CD4-positive, alpha-beta memory T cell (primary cell): ENCODE results near the gene RHOT2. TPM values are rescaled to one million over a fixed set of nuclear protein-coding genes. Genes with fewer than 3 reads are reported as not detected.

Source experiments
- CTCF ChIA-PET: fragments of 350-600 bp; sonication (Branson Sonifier 250); formaldehyde crosslinking; loops from one replicate; lab custom pipeline; 2021; ENCODE audit warnings: inconsistent platforms; ENCODE audit not compliant: partially characterized antibody; lab: Charles Lee
- POLR2A ChIA-PET: fragments of 350-600 bp; sonication (Branson Sonifier 250); formaldehyde crosslinking; loops from one replicate; lab custom pipeline; 2021; ENCODE audit not compliant: partially characterized antibody; lab: Charles Lee
- DNase-seq, 5 donors: peaks; one replicate each; pipeline versions ENCODE4 v3.0.0 to v3.0.0-alpha.2; 2020 to 2022; ENCODE audit warnings: mixed read lengths in 1 of 5
- H3K27ac ChIP-seq: one replicate; pipeline ENCODE4 v1.7.0; 2013; ENCODE audit warnings: low read depth, low read length
- H3K27me3 ChIP-seq: 2 replicates; pipeline ENCODE4 v1.7.0; 2013; ENCODE audit warnings: mild to moderate bottlenecking, low read length, moderate library complexity; ENCODE audit not compliant: insufficient read depth
- H3K36me3 ChIP-seq: 2 replicates; pipeline ENCODE4 v1.7.0; 2013; ENCODE audit warnings: mild to moderate bottlenecking, low read length, moderate library complexity; ENCODE audit not compliant: insufficient read depth
- H3K4me1 ChIP-seq: 2 replicates; pipeline ENCODE4 v1.7.0; 2013; ENCODE audit warnings: mild to moderate bottlenecking, low read length, moderate library complexity; ENCODE audit not compliant: insufficient read depth
- H3K4me3 ChIP-seq, 2 donors: one replicate each; pipeline ENCODE4 v1.7.0; 2013; ENCODE audit warnings: low read length in 2 of 2, mild to moderate bottlenecking in 1 of 2
- H3K9me3 ChIP-seq, 2 donors: one replicate each; pipeline ENCODE4 v1.7.0; 2013; ENCODE audit warnings: low read length in 2 of 2, control low read depth in 1 of 2; ENCODE audit not compliant: control insufficient read depth in 1 of 2
- H3K27ac Mint-ChIP-seq, 7 donors: one replicate each; pipeline ENCODE4 v1.8.0; 2020 to 2021; ENCODE audit warnings: mixed read lengths in 7 of 7, mild to moderate bottlenecking in 6 of 7, inconsistent platforms in 3 of 7, moderate library complexity in 3 of 7
- H3K27me3 Mint-ChIP-seq, 2 donors: one replicate each; pipeline ENCODE4 v1.8.0; 2020 to 2021; ENCODE audit warnings: mixed read lengths in 2 of 2
- H3K36me3 Mint-ChIP-seq, 2 donors: one replicate each; pipeline ENCODE4 v1.8.0; 2020 to 2021; ENCODE audit warnings: mixed read lengths in 2 of 2, inconsistent platforms in 1 of 2, mild to moderate bottlenecking in 1 of 2
- H3K4me1 Mint-ChIP-seq, 4 donors: one replicate each; pipeline ENCODE4 v1.8.0; 2020 to 2021; ENCODE audit warnings: mixed read lengths in 4 of 4, mild to moderate bottlenecking in 1 of 4
- H3K4me3 Mint-ChIP-seq, 8 donors: one replicate each; pipeline ENCODE4 v1.8.0; 2020 to 2021; ENCODE audit warnings: mixed read lengths in 8 of 8, mild to moderate bottlenecking in 7 of 8, moderate library complexity in 6 of 8, inconsistent platforms in 3 of 8
- H3K9me3 Mint-ChIP-seq, 8 donors: one replicate each; pipeline ENCODE4 v1.8.0; 2020 to 2021; ENCODE audit warnings: mixed read lengths in 8 of 8, mild to moderate bottlenecking in 5 of 8, inconsistent platforms in 3 of 8, moderate library complexity in 1 of 8
- intact Hi-C: fragments of 100-400 bp; cut with micrococcal nuclease; formaldehyde crosslinking; loops from one replicate; pipeline ENCODE4 v1.15.1; 2023
- polyA plus RNA-seq, 2 donors: library from polyadenylated mRNA; unstranded; fragments of 300-500 nt; fragmentation: Illumina TruSeq; gene quantifications; one replicate each; pipeline ENCODE4 v1.2.3, GENCODE V29; 2021
- total RNA-seq, 2 experiments: library from RNA; stranded (reverse); gene quantifications; one replicate each; pipeline ENCODE4 v1.2.3, GENCODE V29; 2021

The RHOT2 gene
- total and polyA plus RNA-seq, 4 experiments from 2014 or later = 46.6 to 263 (median 154) TPM

- Mint-ChIP-seq H3K27ac (no peak overlapping the region), H3K4me1 (peaks cover 5 to 32% (median 19%) of the 10 kb centered on the region in 4 donors), H3K36me3 (peaks cover 0 to 14% of the 10 kb centered on the region in 2 donors), H3K27me3 (no peaks in the 10 kb centered on the region), H3K4me3 (peak overlapping the region in 1 of 8 donors; percentile 25), H3K9me3 (no peaks in the 10 kb centered on the region)
- H3K9me3 ChIP-seq = no peaks in the 10 kb centered on the region
- DNase-seq = no peak
- intact Hi-C loops = no loop called here
- peaks cover 22% of the 10 kb centered on the region for H3K4me1 ChIP-seq
- H3K36me3 ChIP-seq = peaks cover 12% of the 10 kb centered on the region
- no peak overlapping the region for H3K27ac ChIP-seq
- ChIA-PET CTCF (interaction anchor here (1.0 to 1.6 kb wide), 3 partner anchors 9 to 36 kb away, joined by 3 to 5 read pairs (median 4); partner anchors contain the start of gene WDR24), POLR2A (interaction anchor here (0.9 to 5.3 kb wide), 9 partner anchors 8 to 49 kb away, joined by 3 to 22 read pairs (median 4); partner anchors contain the start of genes ANTKMT, JMJD8, RHOT2 and WDR24)
- H3K27me3 ChIP-seq = no peaks in the 10 kb centered on the region
- no peak overlapping the region for H3K4me3 ChIP-seq
Observed at GRCh38 chr16:675884-676564, 8.1 kb downstream of the RHOT2 start.

- H3K27ac ChIP-seq = no peak overlapping the region
- H3K4me1 ChIP-seq = peaks cover 28% of the 10 kb centered on the region
- H3K9me3 ChIP-seq = no peaks in the 10 kb centered on the region
- ChIA-PET POLR2A (interaction anchor here (0.9 to 5.3 kb wide), 7 partner anchors 8 to 44 kb away, joined by 3 to 22 read pairs (median 4); partner anchors contain the start of genes ANTKMT, JMJD8, RHOT2 and WDR24), CTCF (interaction anchor here (1.0 to 1.6 kb wide), 3 partner anchors 9 to 36 kb away, joined by 3 to 5 read pairs (median 4); partner anchors contain the start of gene WDR24)
- H3K4me3 Mint-ChIP-seq = peak overlapping the region in 3 of 8 donors; percentile 6 to 68 (median 61)
- H3K4me1 Mint-ChIP-seq = peaks cover 7 to 37% (median 22%) of the 10 kb centered on the region in 4 donors
- peaks cover 0 to 19% of the 10 kb centered on the region in 2 donors for H3K36me3 Mint-ChIP-seq
- peak overlapping the region in 1 of 7 donors; percentile 88 for H3K27ac Mint-ChIP-seq
- H3K36me3 ChIP-seq = peaks cover 9% of the 10 kb centered on the region
- DNase-seq = no peak
- no peaks in the 10 kb centered on the region for H3K9me3 Mint-ChIP-seq
- intact Hi-C loops = no loop called here
- no peaks in the 10 kb centered on the region for H3K27me3 Mint-ChIP-seq
- H3K4me3 ChIP-seq = no peak overlapping the region
- no peaks in the 10 kb centered on the region for H3K27me3 ChIP-seq
Observed at GRCh38 chr16:676565-676902, 8.6 kb downstream of the RHOT2 start.

- Mint-ChIP-seq H3K4me3 (peak overlapping the region in 7 of 8 donors; percentile 6 to 73 (median 55)), H3K9me3 (peaks cover 0 to 1% (median 0%) of the 10 kb centered on the region in 8 donors), H3K27ac (peak overlapping the region in 4 of 7 donors; percentile 15 to 88 (median 50)), H3K27me3 (no peaks in the 10 kb centered on the region), H3K4me1 (peaks cover 7 to 40% (median 26%) of the 10 kb centered on the region in 4 donors), H3K36me3 (peaks cover 0 to 20% of the 10 kb centered on the region in 2 donors)
- DNase-seq = peak in 4 of 5 donors; percentile 43 to 83 (median 56)
- intact Hi-C loops = no loop called here
- Histone ChIP-seq H3K36me3 (peaks cover 13% of the 10 kb centered on the region), H3K9me3 (no peaks in the 10 kb centered on the region), H3K27ac (no peak overlapping the region), H3K4me1 (peaks cover 31% of the 10 kb centered on the region), H3K27me3 (no peaks in the 10 kb centered on the region), H3K4me3 (no peak overlapping the region)
- CTCF ChIA-PET = interaction anchor here (1.0 to 1.6 kb wide), 3 partner anchors 9 to 35 kb away, joined by 3 to 5 read pairs (median 4); partner anchors contain the start of gene WDR24
- POLR2A ChIA-PET = interaction anchor here (0.9 to 7.8 kb wide), 5 partner anchors 9 to 18 kb away, joined by 3 to 89 read pairs (median 18); partner anchors contain the start of genes RHOT2 and WDR24
Observed at GRCh38 chr16:676913-677312, 9.0 kb downstream of the RHOT2 start.

GRCh38 chr16:677316-678190 is 9.6 kb downstream of the RHOT2 start:
- intact Hi-C loops = loop anchor here (2.0 kb wide), 2 partner anchors 41 to 89 kb away; partner anchors contain the start of gene METTL26
- Histone ChIP-seq H3K36me3 (peaks cover 10% of the 10 kb centered on the region), H3K27me3 (no peaks in the 10 kb centered on the region), H3K4me1 (peaks cover 38% of the 10 kb centered on the region), H3K4me3 (no peak overlapping the region), H3K9me3 (no peaks in the 10 kb centered on the region), H3K27ac (no peak overlapping the region)
- H3K4me3 Mint-ChIP-seq = peak overlapping the region in 4 of 8 donors; percentile 29 to 73 (median 52)
- ChIA-PET POLR2A (interaction anchor here (0.9 to 10.2 kb wide), 5 partner anchors 10 to 18 kb away, joined by 3 to 212 read pairs (median 22); partner anchors contain the start of genes RHOT2 and WDR24), CTCF (interaction anchor here (1.5 kb wide), 1 partner anchor 12 kb away, joined by 4 read pairs; the partner anchor contains the start of gene WDR24)
- DNase-seq = no peak
- H3K27me3 Mint-ChIP-seq = no peaks in the 10 kb centered on the region
- peaks cover 3 to 23% of the 10 kb centered on the region in 2 donors for H3K36me3 Mint-ChIP-seq
- H3K9me3 Mint-ChIP-seq = peaks cover 0 to 1% (median 0%) of the 10 kb centered on the region in 8 donors
- H3K27ac Mint-ChIP-seq = peak overlapping the region in 1 of 7 donors; percentile 88
- peaks cover 7 to 43% (median 31%) of the 10 kb centered on the region in 4 donors for H3K4me1 Mint-ChIP-seq

- CTCF ChIA-PET = interaction anchor here (1.3 to 1.6 kb wide), 2 partner anchors 10 to 34 kb away, joined by 4 to 5 read pairs; partner anchors contain the start of gene RHOT2
Observed at GRCh38 chr16:678209-678857, 10.4 kb downstream of the RHOT2 start.

More at GRCh38 chr16:678209-678857, 10.4 kb downstream of the RHOT2 start:
- Histone ChIP-seq H3K36me3 (peaks cover 12% of the 10 kb centered on the region), H3K27ac (no peak overlapping the region), H3K27me3 (no peaks in the 10 kb centered on the region), H3K4me1 (peaks cover 45% of the 10 kb centered on the region), H3K9me3 (no peaks in the 10 kb centered on the region), H3K4me3 (no peak overlapping the region)
- intact Hi-C loops = loop anchor here (2.0 kb wide), 2 partner anchors 42 to 90 kb away; partner anchors contain the start of gene METTL26
- Mint-ChIP-seq H3K27ac (peak overlapping the region in 1 of 7 donors; percentile 83), H3K4me1 (peaks cover 5 to 48% (median 33%) of the 10 kb centered on the region in 4 donors), H3K27me3 (no peaks in the 10 kb centered on the region), H3K4me3 (peak overlapping the region in 5 of 8 donors; percentile 76 to 82 (median 80)), H3K9me3 (peaks cover 0 to 1% (median 0%) of the 10 kb centered on the region in 8 donors), H3K36me3 (peaks cover 4 to 19% of the 10 kb centered on the region in 2 donors)
- DNase-seq = no peak
- POLR2A ChIA-PET = interaction anchor here (1.0 to 10.2 kb wide), 3 partner anchors 11 to 30 kb away, joined by 3 to 212 read pairs (median 89); partner anchors contain the start of genes RHOT2 and WDR24
